GM23338 (cell line): Measurements from ENCODE around the gene CBLIF. TPM values are rescaled to one million over a fixed set of nuclear protein-coding genes. Genes with fewer than 3 reads are reported as not detected.
"Not testable (repeated sequence)": the region's sequence is repeated elsewhere in the genome, so short reads cannot be mapped to it uniquely, and the experiment has no call there.

Experiments
- ATAC-seq: fragments of 200-7000 bp; cut with Tn5 transposase; 3 replicates; pipeline ENCODE4 v1.9.1; 2020
- DNase-seq: peaks from one replicate; pipeline ENCODE4 v3.0.0-alpha.2; 2015; ENCODE audit warnings: low spot score
- H2AFZ ChIP-seq: fragments of 200-600 bp; sonication (generic); 2 replicates; pipeline ENCODE4 v1.8.0; 2016; ENCODE audit warnings: antibody characterized with exemption, mild to moderate bottlenecking, moderate library complexity
- H3F3A ChIP-seq: fragments of 200-600 bp; sonication (generic); replicated peaks from 2 replicates; pipeline ENCODE4 v1.8.0; 2017; ENCODE audit warnings: antibody characterized with exemption, mixed run types, low read depth
- H3K27ac ChIP-seq: fragments of 200-600 bp; sonication (generic); 2 replicates; pipeline ENCODE4 v1.6.1; 2016; ENCODE audit warnings: low read depth
- H3K27me3 ChIP-seq: fragments of 200-600 bp; sonication (generic); 2 replicates; pipeline ENCODE4 v1.8.0; 2016; ENCODE audit warnings: mild to moderate bottlenecking, mixed run types, moderate library complexity; ENCODE audit not compliant: insufficient read depth
- H3K36me3 ChIP-seq: fragments of 200-600 bp; sonication (generic); 2 replicates; pipeline ENCODE4 v1.8.0; 2016; ENCODE audit warnings: mild to moderate bottlenecking; ENCODE audit not compliant: insufficient read depth
- H3K4me1 ChIP-seq: fragments of 200-600 bp; sonication (generic); 2 replicates; pipeline ENCODE4 v1.8.0; 2016; ENCODE audit warnings: mild to moderate bottlenecking, moderate library complexity; ENCODE audit not compliant: insufficient read depth
- H3K4me2 ChIP-seq: fragments of 200-600 bp; sonication (generic); 2 replicates; pipeline ENCODE4 v1.7.1; 2017; ENCODE audit warnings: mixed run types
- H3K4me3 ChIP-seq: fragments of 200-600 bp; sonication (generic); 2 replicates; pipeline ENCODE4 v1.6.1; 2016; ENCODE audit warnings: mixed run types
- H3K79me2 ChIP-seq: fragments of 200-600 bp; sonication (generic); replicated peaks from 2 replicates; pipeline ENCODE4 v1.8.0; 2017; ENCODE audit warnings: mild to moderate bottlenecking; ENCODE audit not compliant: insufficient read depth
- H3K9me2 ChIP-seq: fragments of 200-600 bp; sonication (generic); 2 replicates; pipeline ENCODE4 v1.8.0; 2017; ENCODE audit not compliant: insufficient read depth
- H4K20me1 ChIP-seq: fragments of 200-600 bp; sonication (generic); replicated peaks from 2 replicates; pipeline ENCODE4 v1.8.0; 2017; ENCODE audit warnings: mild to moderate bottlenecking; ENCODE audit not compliant: insufficient read depth
- H3K27ac Mint-ChIP-seq: 2 replicates; pipeline ENCODE4 v1.8.0; 2020; ENCODE audit warnings: inconsistent platforms, mild to moderate bottlenecking, moderate library complexity, mixed read lengths
- H3K27me3 Mint-ChIP-seq: 3 replicates; pipeline ENCODE4 v1.8.0; 2022; ENCODE audit warnings: low read depth, mild to moderate bottlenecking, moderate library complexity, mixed read lengths, inconsistent platforms; ENCODE audit not compliant: insufficient read depth, poor library complexity
- H3K36me3 Mint-ChIP-seq: 3 replicates; pipeline ENCODE4 v1.8.0; 2021; ENCODE audit warnings: low read depth, mild to moderate bottlenecking, inconsistent platforms, moderate library complexity, mixed read lengths
- H3K4me1 Mint-ChIP-seq: 3 replicates; pipeline ENCODE4 v1.8.0; 2020; ENCODE audit warnings: mild to moderate bottlenecking, inconsistent platforms, mixed read lengths
- H3K4me3 Mint-ChIP-seq: 3 replicates; pipeline ENCODE4 v1.8.0; 2021; ENCODE audit warnings: moderate library complexity, mild to moderate bottlenecking, inconsistent platforms, mixed read lengths
- H3K9me3 Mint-ChIP-seq: 3 replicates; pipeline ENCODE4 v1.8.0; 2020; ENCODE audit warnings: moderate library complexity, mild to moderate bottlenecking, inconsistent platforms, mixed read lengths
- CREB1 ChIP-seq: fragments of 250-450 bp; sonication (Bioruptor Pico); IDR thresholded peaks from 2 replicates; pipeline ENCODE4 v1.5.0; 2020; ENCODE audit warnings: low read depth, mild to moderate bottlenecking, moderate library complexity
- JUNB ChIP-seq: IDR thresholded peaks from one replicate; pipeline ENCODE4 v1.6.1; 2016; ENCODE audit warnings: antibody characterized with exemption; ENCODE audit not compliant: unreplicated experiment
- STAT1 ChIP-seq: IDR thresholded peaks from one replicate; pipeline ENCODE4 v1.6.1; 2016; ENCODE audit warnings: antibody characterized with exemption; ENCODE audit not compliant: unreplicated experiment
- ZNF331 ChIP-seq: fragments of 250-450 bp; sonication (Bioruptor Pico); IDR thresholded peaks from 2 replicates; pipeline ENCODE4 v1.5.0; 2020; ENCODE audit warnings: low read depth, mild to moderate bottlenecking, moderate library complexity
- polyA plus RNA-seq: library from polyadenylated mRNA; unstranded; fragments of >200 nt; fragmentation: Nextera tagmentation; extraction: Ambion mirVana; gene quantifications from 2 replicates; pipeline ENCODE4 v1.2.1, GENCODE V29; 2016
- total RNA-seq: library from RNA; depleted of rRNA; stranded (reverse); fragments of >200 nt; shearing (Covaris generic); gene quantifications from 2 replicates; pipeline ENCODE4 v1.2.3, GENCODE V29; 2014
- TF ChIP-seq, protein P1 (sequence below), 2 experiments: fragments of 200-600 bp in 1 of 2; sonication (generic) in 1 of 2; conservative IDR thresholded peaks; 2 replicates each; pipeline versions ENCODE4 v1.5.1 to v1.6.1; 2016 to 2017; ENCODE audit warnings: antibody characterized with exemption in 2 of 2, low read depth in 2 of 2, mild to moderate bottlenecking in 2 of 2, moderate library complexity in 1 of 2
- TF ChIP-seq, protein P2 (sequence below): IDR thresholded peaks from 2 replicates; pipeline ENCODE4 v1.6.1; 2016; ENCODE audit warnings: antibody characterized with exemption
- TF ChIP-seq, protein P3 (sequence below): IDR thresholded peaks from one replicate; pipeline ENCODE4 v1.6.1; 2018; ENCODE audit warnings: antibody characterized with exemption; ENCODE audit not compliant: unreplicated experiment

The CBLIF gene
- total and polyA plus RNA-seq, 2 experiments from 2014 or later: not detected

DNA sequence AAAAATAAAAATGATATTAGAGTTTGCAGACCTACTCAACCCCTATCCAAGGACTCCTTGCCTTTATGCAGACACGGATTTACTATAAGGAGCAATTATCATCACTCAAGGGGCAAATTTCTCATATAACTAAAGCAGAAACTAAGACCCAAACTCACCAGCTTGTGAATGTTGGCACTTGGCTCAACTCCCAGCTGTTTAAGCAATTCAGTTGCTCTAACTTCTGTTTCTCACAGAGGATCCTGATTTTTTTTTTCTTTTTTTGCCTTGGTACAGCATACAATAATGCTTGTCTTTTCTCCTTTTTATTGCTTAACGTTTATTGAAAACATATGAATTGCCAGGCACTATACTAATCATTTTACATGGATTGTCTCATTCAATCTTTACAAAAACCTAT is 9.6 kb upstream of the CBLIF start:
- ATAC-seq: no peak
- no peak overlapping the region for H3K27ac ChIP-seq
- Mint-ChIP-seq H3K9me3 (no peaks in the 10 kb centered on the region), H3K27me3 (no peaks in the 10 kb centered on the region), H3K4me1 (peaks cover 12% of the 10 kb centered on the region), H3K4me3 (no peak overlapping the region), H3K27ac (no peak overlapping the region), H3K36me3 (no peaks in the 10 kb centered on the region)
- no peak overlapping the region for H2AFZ ChIP-seq
- no peak overlapping the region for H3K4me3 ChIP-seq
- 0 out of 2 replicates have a peak, but pooled peaks cover 7% of the 10 kb centered on the region for H3K9me2 ChIP-seq
- peaks cover 9% of the 10 kb centered on the region; the same call in 1 of the 2 replicates for H3K4me1 ChIP-seq
- H3K79me2 ChIP-seq: no peaks in the 10 kb centered on the region
- no peaks in the 10 kb centered on the region for H4K20me1 ChIP-seq
- no peaks in the 10 kb centered on the region for H3F3A ChIP-seq
- DNase-seq: no peak
- no peak overlapping the region for H3K4me2 ChIP-seq
- no peaks in the 10 kb centered on the region for H3K36me3 ChIP-seq
- no peaks in the 10 kb centered on the region for H3K27me3 ChIP-seq
- no peak for TF ChIP-seq STAT1

DNA sequence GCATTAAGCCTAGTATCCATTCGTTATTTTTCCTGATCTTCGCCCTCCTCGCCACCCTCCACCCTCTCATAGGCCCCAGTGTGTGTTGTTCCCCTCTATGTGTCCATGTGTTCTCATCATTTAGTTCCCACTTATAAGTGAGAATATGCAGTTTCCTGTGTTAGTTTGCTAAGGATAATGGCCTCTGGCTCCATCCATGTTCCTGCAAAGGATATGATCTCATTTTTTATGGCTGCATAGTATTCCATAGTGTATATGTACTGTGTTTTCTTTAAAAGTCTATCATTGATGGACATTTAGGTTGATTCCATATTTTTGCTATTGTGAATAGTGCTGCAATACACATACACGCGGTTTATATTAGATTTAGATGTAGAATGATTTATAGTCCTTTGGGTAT is 6.1 kb upstream of the CBLIF start:
- not testable (repeated sequence) for H3F3A ChIP-seq, H3K36me3 ChIP-seq, H3K4me1 Mint-ChIP-seq, H3K4me1 ChIP-seq, H4K20me1 ChIP-seq, H3K27ac Mint-ChIP-seq, H3K27ac ChIP-seq, H3K36me3 Mint-ChIP-seq, H3K9me2 ChIP-seq, H3K27me3 Mint-ChIP-seq, H3K4me3 ChIP-seq, H3K27me3 ChIP-seq, H3K4me3 Mint-ChIP-seq, DNase-seq, ATAC-seq, H3K79me2 ChIP-seq, H3K9me3 Mint-ChIP-seq, H2AFZ ChIP-seq, H3K4me2 ChIP-seq

DNA sequence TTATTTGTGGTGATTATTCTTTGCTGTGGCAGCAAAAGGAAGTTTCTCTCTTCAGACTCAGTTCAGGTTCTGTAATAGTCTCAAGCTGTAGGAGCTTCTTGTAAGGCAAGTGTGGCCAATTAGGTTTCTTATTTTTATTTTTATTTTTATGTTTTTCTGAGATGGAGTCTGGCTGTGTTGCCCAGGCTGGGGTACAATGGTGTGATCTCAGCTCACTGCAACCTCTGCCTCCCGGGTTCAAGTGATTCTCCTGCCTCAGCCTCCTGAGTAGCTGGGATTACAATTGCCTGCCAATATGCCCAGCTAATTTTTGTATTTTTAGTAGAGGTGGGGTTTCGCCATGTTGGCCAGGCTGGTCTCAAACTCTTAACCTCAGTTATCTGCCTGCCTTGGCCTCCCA is 4.3 kb upstream of the CBLIF start:
- not testable (repeated sequence) for H3K4me3 Mint-ChIP-seq, H3K4me2 ChIP-seq, H3K9me3 Mint-ChIP-seq, H3K36me3 ChIP-seq, H3K27me3 Mint-ChIP-seq, H3K27ac Mint-ChIP-seq, H3K4me1 Mint-ChIP-seq, H3K27me3 ChIP-seq, H4K20me1 ChIP-seq, H3K36me3 Mint-ChIP-seq, H3K79me2 ChIP-seq, H3F3A ChIP-seq, DNase-seq, H3K9me2 ChIP-seq, H2AFZ ChIP-seq, H3K4me3 ChIP-seq, ATAC-seq, H3K27ac ChIP-seq
- peaks cover 15% of the 10 kb centered on the region for H3K4me1 ChIP-seq

DNA sequence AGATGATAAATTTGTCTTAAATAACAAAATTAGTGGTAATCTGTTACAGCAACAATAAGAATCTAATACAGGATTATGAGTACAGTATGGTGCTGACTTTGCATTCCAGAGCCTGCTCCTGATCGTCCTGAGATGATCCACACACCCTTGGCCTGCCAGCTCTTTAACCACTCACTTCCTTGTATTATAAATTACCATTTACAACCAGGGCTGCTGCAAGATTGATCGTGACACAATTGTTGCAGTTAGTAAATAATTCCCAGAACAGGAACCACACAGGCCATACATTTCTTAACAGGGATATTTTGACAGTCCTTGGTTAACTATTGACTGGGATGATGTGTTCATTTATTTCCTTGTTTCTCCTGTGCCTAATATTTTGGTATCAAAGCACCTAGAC is 3.8 kb upstream of the CBLIF start:
- no peaks in the 10 kb centered on the region for H3K27me3 ChIP-seq
- no peaks in the 10 kb centered on the region for H4K20me1 ChIP-seq
- 0 out of 2 replicates have a peak, but pooled peaks cover 7% of the 10 kb centered on the region for H3K9me2 ChIP-seq
- no peak overlapping the region for H3K4me2 ChIP-seq
- H2AFZ ChIP-seq: no peak overlapping the region
- H3K79me2 ChIP-seq: no peaks in the 10 kb centered on the region
- Mint-ChIP-seq H3K36me3 (no peaks in the 10 kb centered on the region), H3K4me3 (no peak overlapping the region), H3K4me1 (peaks cover 6% of the 10 kb centered on the region), H3K27me3 (peaks cover 2% of the 10 kb centered on the region), H3K27ac (no peak overlapping the region), H3K9me3 (no peaks in the 10 kb centered on the region)
- H3K36me3 ChIP-seq: no peaks in the 10 kb centered on the region
- no peak for DNase-seq
- no peak overlapping the region for H3K27ac ChIP-seq
- no peak overlapping the region for H3K4me3 ChIP-seq
- no peaks in the 10 kb centered on the region for H3F3A ChIP-seq
- no peak for ATAC-seq
- peaks cover 15% of the 10 kb centered on the region for H3K4me1 ChIP-seq
- TF ChIP-seq, protein P1, sequence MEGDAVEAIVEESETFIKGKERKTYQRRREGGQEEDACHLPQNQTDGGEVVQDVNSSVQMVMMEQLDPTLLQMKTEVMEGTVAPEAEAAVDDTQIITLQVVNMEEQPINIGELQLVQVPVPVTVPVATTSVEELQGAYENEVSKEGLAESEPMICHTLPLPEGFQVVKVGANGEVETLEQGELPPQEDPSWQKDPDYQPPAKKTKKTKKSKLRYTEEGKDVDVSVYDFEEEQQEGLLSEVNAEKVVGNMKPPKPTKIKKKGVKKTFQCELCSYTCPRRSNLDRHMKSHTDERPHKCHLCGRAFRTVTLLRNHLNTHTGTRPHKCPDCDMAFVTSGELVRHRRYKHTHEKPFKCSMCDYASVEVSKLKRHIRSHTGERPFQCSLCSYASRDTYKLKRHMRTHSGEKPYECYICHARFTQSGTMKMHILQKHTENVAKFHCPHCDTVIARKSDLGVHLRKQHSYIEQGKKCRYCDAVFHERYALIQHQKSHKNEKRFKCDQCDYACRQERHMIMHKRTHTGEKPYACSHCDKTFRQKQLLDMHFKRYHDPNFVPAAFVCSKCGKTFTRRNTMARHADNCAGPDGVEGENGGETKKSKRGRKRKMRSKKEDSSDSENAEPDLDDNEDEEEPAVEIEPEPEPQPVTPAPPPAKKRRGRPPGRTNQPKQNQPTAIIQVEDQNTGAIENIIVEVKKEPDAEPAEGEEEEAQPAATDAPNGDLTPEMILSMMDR (conservative IDR thresholded peaks at IDR 0.05; ENCODE audit: low read depth in 2 of 2): no peak
- TF ChIP-seq CREB1 (CRISPR knock-in tag) (no peak), ZNF331 (CRISPR knock-in tag) (no peak), JUNB (no peak), STAT1 (no peak)
- TF ChIP-seq, protein P2, sequence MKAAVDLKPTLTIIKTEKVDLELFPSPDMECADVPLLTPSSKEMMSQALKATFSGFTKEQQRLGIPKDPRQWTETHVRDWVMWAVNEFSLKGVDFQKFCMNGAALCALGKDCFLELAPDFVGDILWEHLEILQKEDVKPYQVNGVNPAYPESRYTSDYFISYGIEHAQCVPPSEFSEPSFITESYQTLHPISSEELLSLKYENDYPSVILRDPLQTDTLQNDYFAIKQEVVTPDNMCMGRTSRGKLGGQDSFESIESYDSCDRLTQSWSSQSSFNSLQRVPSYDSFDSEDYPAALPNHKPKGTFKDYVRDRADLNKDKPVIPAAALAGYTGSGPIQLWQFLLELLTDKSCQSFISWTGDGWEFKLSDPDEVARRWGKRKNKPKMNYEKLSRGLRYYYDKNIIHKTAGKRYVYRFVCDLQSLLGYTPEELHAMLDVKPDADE: no peak
- TF ChIP-seq, protein P3, sequence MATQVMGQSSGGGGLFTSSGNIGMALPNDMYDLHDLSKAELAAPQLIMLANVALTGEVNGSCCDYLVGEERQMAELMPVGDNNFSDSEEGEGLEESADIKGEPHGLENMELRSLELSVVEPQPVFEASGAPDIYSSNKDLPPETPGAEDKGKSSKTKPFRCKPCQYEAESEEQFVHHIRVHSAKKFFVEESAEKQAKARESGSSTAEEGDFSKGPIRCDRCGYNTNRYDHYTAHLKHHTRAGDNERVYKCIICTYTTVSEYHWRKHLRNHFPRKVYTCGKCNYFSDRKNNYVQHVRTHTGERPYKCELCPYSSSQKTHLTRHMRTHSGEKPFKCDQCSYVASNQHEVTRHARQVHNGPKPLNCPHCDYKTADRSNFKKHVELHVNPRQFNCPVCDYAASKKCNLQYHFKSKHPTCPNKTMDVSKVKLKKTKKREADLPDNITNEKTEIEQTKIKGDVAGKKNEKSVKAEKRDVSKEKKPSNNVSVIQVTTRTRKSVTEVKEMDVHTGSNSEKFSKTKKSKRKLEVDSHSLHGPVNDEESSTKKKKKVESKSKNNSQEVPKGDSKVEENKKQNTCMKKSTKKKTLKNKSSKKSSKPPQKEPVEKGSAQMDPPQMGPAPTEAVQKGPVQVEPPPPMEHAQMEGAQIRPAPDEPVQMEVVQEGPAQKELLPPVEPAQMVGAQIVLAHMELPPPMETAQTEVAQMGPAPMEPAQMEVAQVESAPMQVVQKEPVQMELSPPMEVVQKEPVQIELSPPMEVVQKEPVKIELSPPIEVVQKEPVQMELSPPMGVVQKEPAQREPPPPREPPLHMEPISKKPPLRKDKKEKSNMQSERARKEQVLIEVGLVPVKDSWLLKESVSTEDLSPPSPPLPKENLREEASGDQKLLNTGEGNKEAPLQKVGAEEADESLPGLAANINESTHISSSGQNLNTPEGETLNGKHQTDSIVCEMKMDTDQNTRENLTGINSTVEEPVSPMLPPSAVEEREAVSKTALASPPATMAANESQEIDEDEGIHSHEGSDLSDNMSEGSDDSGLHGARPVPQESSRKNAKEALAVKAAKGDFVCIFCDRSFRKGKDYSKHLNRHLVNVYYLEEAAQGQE: no peak
